ENCODE data around the gene WDR93.

Gene WDR93

GRCh38 chr15:89649716-89650115 is 40.9 kb upstream of the WDR93 start:
- Histone ChIP-seq H3K79me2 (ENCODE audit: insufficient read depth, low read depth) (no peaks in the 10 kb centered on the region), H3K4me1 (ENCODE audit: low read depth, poor library complexity, severe bottlenecking) (peaks cover 3% of the 10 kb centered on the region), H3K36me3 (ENCODE audit: insufficient read depth) (no peaks in the 10 kb centered on the region), H3K4me3 (IDR thresholded peaks at IDR 0.05; ENCODE audit: insufficient read depth, low read depth, low read length) (no peak overlapping the region), H2AFZ (ENCODE audit: low read depth) (no peak overlapping the region), H3K4me2 (no peak overlapping the region), H3K27ac (no peak overlapping the region), H3K9ac (no peak overlapping the region), H3K27me3 (ENCODE audit: insufficient read depth, low read depth) (no peaks in the 10 kb centered on the region), H4K20me1 (ENCODE audit: insufficient read depth) (no peaks in the 10 kb centered on the region)
- no peak for TF ChIP-seq CTCF (conservative IDR thresholded peaks at IDR 0.05; ENCODE audit: low read depth, low read length)

- Histone ChIP-seq H3K9ac (no peak overlapping the region), H3K36me3 (ENCODE audit: insufficient read depth) (no peaks in the 10 kb centered on the region), H3K27me3 (ENCODE audit: insufficient read depth, low read depth) (no peaks in the 10 kb centered on the region), H3K79me2 (ENCODE audit: insufficient read depth, low read depth) (no peaks in the 10 kb centered on the region), H4K20me1 (ENCODE audit: insufficient read depth) (no peaks in the 10 kb centered on the region), H3K27ac (no peak overlapping the region), H3K4me2 (no peak overlapping the region), H3K4me3 (IDR thresholded peaks at IDR 0.05; ENCODE audit: insufficient read depth, low read depth, low read length) (no peak overlapping the region), H2AFZ (ENCODE audit: low read depth) (no peak overlapping the region), H3K4me1 (ENCODE audit: low read depth, poor library complexity, severe bottlenecking) (peaks cover 13% of the 10 kb centered on the region)
- TF ChIP-seq CTCF (conservative IDR thresholded peaks at IDR 0.05; ENCODE audit: low read depth, low read length) = no peak
Observed at GRCh38 chr15:89652131-89652530, 38.5 kb upstream of the WDR93 start.

- H3K4me1 ChIP-seq (ENCODE audit: low read depth, poor library complexity, severe bottlenecking) = peaks cover 13% of the 10 kb centered on the region
- H3K4me3 ChIP-seq (IDR thresholded peaks at IDR 0.05; ENCODE audit: insufficient read depth, low read depth, low read length) = no peak overlapping the region
- H3K27me3 ChIP-seq (ENCODE audit: insufficient read depth, low read depth) = no peaks in the 10 kb centered on the region
- H3K27ac ChIP-seq = no peak overlapping the region
- H3K36me3 ChIP-seq (ENCODE audit: insufficient read depth) = no peaks in the 10 kb centered on the region
- no peaks in the 10 kb centered on the region for H4K20me1 ChIP-seq (ENCODE audit: insufficient read depth)
- no peak overlapping the region for H3K9ac ChIP-seq
- no peak overlapping the region for H2AFZ ChIP-seq (ENCODE audit: low read depth)
- H3K79me2 ChIP-seq (ENCODE audit: insufficient read depth, low read depth) = no peaks in the 10 kb centered on the region
- no peak for TF ChIP-seq CTCF (conservative IDR thresholded peaks at IDR 0.05; ENCODE audit: low read depth, low read length)
- no peak overlapping the region for H3K4me2 ChIP-seq
Observed at GRCh38 chr15:89652666-89653065, 37.9 kb upstream of the WDR93 start.

- H2AFZ ChIP-seq (ENCODE audit: low read depth) = no peak overlapping the region
- H3K4me2 ChIP-seq = no peak overlapping the region
- no peak for TF ChIP-seq CTCF (conservative IDR thresholded peaks at IDR 0.05; ENCODE audit: low read depth, low read length)
- H3K4me1 ChIP-seq (ENCODE audit: low read depth, poor library complexity, severe bottlenecking) = peaks cover 13% of the 10 kb centered on the region
- no peak overlapping the region for H3K4me3 ChIP-seq (IDR thresholded peaks at IDR 0.05; ENCODE audit: insufficient read depth, low read depth, low read length)
- no peaks in the 10 kb centered on the region for H3K79me2 ChIP-seq (ENCODE audit: insufficient read depth, low read depth)
- no peaks in the 10 kb centered on the region for H3K27me3 ChIP-seq (ENCODE audit: insufficient read depth, low read depth)
- no peak overlapping the region for H3K27ac ChIP-seq
- no peaks in the 10 kb centered on the region for H3K36me3 ChIP-seq (ENCODE audit: insufficient read depth)
- H4K20me1 ChIP-seq (ENCODE audit: insufficient read depth) = no peaks in the 10 kb centered on the region
- no peak overlapping the region for H3K9ac ChIP-seq
Observed at GRCh38 chr15:89653578-89653977, 37.0 kb upstream of the WDR93 start.

Data from KMS-11 (cell line).